Measurements from ENCODE around the gene GLRA1. TPM values are rescaled to one million over a fixed set of nuclear protein-coding genes. Genes with fewer than 3 reads are reported as not detected.
"Not testable (repeated sequence)": the region's sequence is repeated elsewhere in the genome, so short reads cannot be mapped to it uniquely, and the experiment has no call there.

GLRA1 gene
- total RNA-seq, 1 experiment from 2014 or later, result not detected

GRCh38 chr5:151793358-151793757, 131.3 kb downstream of the GLRA1 start:
- intact Hi-C loops (cut with micrococcal nuclease; ENCODE audit: unreplicated experiment), result no loop called here
- Mint-ChIP-seq H3K27me3 (ENCODE audit: unreplicated experiment) (no peaks in the 10 kb centered on the region), H3K4me1 (ENCODE audit: low read depth, unreplicated experiment) (peaks cover 7% of the 10 kb centered on the region), H3K27ac (ENCODE audit: unreplicated experiment) (no peak overlapping the region), H3K9me3 (ENCODE audit: low read depth, unreplicated experiment) (no peaks in the 10 kb centered on the region), H3K4me3 (ENCODE audit: low read depth, unreplicated experiment) (no peak overlapping the region), H3K36me3 (ENCODE audit: insufficient read depth, unreplicated experiment) (peaks cover 96% of the 10 kb centered on the region)
- no peak for TF ChIP-seq CTCF (IDR thresholded peaks at IDR 0.05; ENCODE audit: unreplicated experiment)
- CTCF ChIA-PET, result interaction anchor here (0.7 kb wide), 1 partner anchor 12 kb away, joined by 4 read pairs; no protein-coding TSS in a partner anchor
- DNase-seq, result no peak
- no TSS peak for BruUV-seq (replicated peaks)

- no peak for DNase-seq
- Mint-ChIP-seq H3K9me3 (ENCODE audit: low read depth, unreplicated experiment) (no peaks in the 10 kb centered on the region), H3K4me3 (ENCODE audit: low read depth, unreplicated experiment) (no peak overlapping the region), H3K27ac (ENCODE audit: unreplicated experiment) (no peak overlapping the region), H3K36me3 (ENCODE audit: insufficient read depth, unreplicated experiment) (peaks cover 77% of the 10 kb centered on the region), H3K27me3 (ENCODE audit: unreplicated experiment) (no peaks in the 10 kb centered on the region), H3K4me1 (ENCODE audit: low read depth, unreplicated experiment) (peaks cover 21% of the 10 kb centered on the region)
- intact Hi-C loops (cut with micrococcal nuclease; ENCODE audit: unreplicated experiment), result no loop called here
- no TSS peak for BruUV-seq (replicated peaks)
- TF ChIP-seq CTCF (IDR thresholded peaks at IDR 0.05; ENCODE audit: unreplicated experiment), result no peak
- CTCF ChIA-PET, result no interaction called here
Observed at GRCh38 chr5:151787817-151788216, 136.8 kb downstream of the GLRA1 start.

- Mint-ChIP-seq H3K36me3 (ENCODE audit: insufficient read depth, unreplicated experiment) (peaks cover 64% of the 10 kb centered on the region), H3K27me3 (ENCODE audit: unreplicated experiment) (no peaks in the 10 kb centered on the region), H3K27ac (ENCODE audit: unreplicated experiment) (no peak overlapping the region), H3K4me3 (ENCODE audit: low read depth, unreplicated experiment) (no peak overlapping the region), H3K9me3 (ENCODE audit: low read depth, unreplicated experiment) (no peaks in the 10 kb centered on the region), H3K4me1 (ENCODE audit: low read depth, unreplicated experiment) (peaks cover 31% of the 10 kb centered on the region)
- BruUV-seq (replicated peaks), result no TSS peak
- no peak for TF ChIP-seq CTCF (IDR thresholded peaks at IDR 0.05; ENCODE audit: unreplicated experiment)
- intact Hi-C loops (cut with micrococcal nuclease; ENCODE audit: unreplicated experiment), result no loop called here
- CTCF ChIA-PET, result no interaction called here
- no peak for DNase-seq
Observed at GRCh38 chr5:151786468-151786867, 138.2 kb downstream of the GLRA1 start.

- Mint-ChIP-seq H3K4me3 (ENCODE audit: low read depth, unreplicated experiment) (no peak overlapping the region), H3K27ac (ENCODE audit: unreplicated experiment) (peak overlapping the region; percentile 54), H3K36me3 (ENCODE audit: insufficient read depth, unreplicated experiment) (peaks cover 40% of the 10 kb centered on the region), H3K4me1 (ENCODE audit: low read depth, unreplicated experiment) (peaks cover 54% of the 10 kb centered on the region), H3K27me3 (ENCODE audit: unreplicated experiment) (no peaks in the 10 kb centered on the region), H3K9me3 (ENCODE audit: low read depth, unreplicated experiment) (no peaks in the 10 kb centered on the region)
- no TSS peak for BruUV-seq (replicated peaks)
- intact Hi-C loops (cut with micrococcal nuclease; ENCODE audit: unreplicated experiment), result no loop called here
- DNase-seq, result no peak
- TF ChIP-seq CTCF (IDR thresholded peaks at IDR 0.05; ENCODE audit: unreplicated experiment), result no peak
- CTCF ChIA-PET, result interaction anchor here (1.6 kb wide), 1 partner anchor 13 kb away, joined by 6 read pairs; the partner anchor contains the start of gene G3BP1
Observed at GRCh38 chr5:151784141-151784540, 140.5 kb downstream of the GLRA1 start.

- H3K27ac Mint-ChIP-seq (ENCODE audit: unreplicated experiment); DNase-seq; H3K4me3 Mint-ChIP-seq (ENCODE audit: low read depth, unreplicated experiment); intact Hi-C loops (cut with micrococcal nuclease; ENCODE audit: unreplicated experiment); H3K27me3 Mint-ChIP-seq (ENCODE audit: unreplicated experiment); BruUV-seq (replicated peaks); H3K9me3 Mint-ChIP-seq (ENCODE audit: low read depth, unreplicated experiment): not testable (repeated sequence)
- peaks cover 59% of the 10 kb centered on the region for H3K4me1 Mint-ChIP-seq (ENCODE audit: low read depth, unreplicated experiment)
- CTCF ChIA-PET, result interaction anchor here (1.6 kb wide), 1 partner anchor 12 kb away, joined by 6 read pairs; the partner anchor contains the start of gene G3BP1
- peaks cover 36% of the 10 kb centered on the region for H3K36me3 Mint-ChIP-seq (ENCODE audit: insufficient read depth, unreplicated experiment)
Observed at GRCh38 chr5:151783664-151784063, 141.0 kb downstream of the GLRA1 start.

All from Calu3 (cell line).